GM23338 (cell line): ENCODE measurements around the gene PRCC. TPM values are rescaled to one million over a fixed set of nuclear protein-coding genes. Genes with fewer than 3 reads are reported as not detected.

ENCODE experiments used
- ATAC-seq: fragments of 200-7000 bp; cut with Tn5 transposase; 3 replicates; pipeline ENCODE4 v1.9.1; 2020
- DNase-seq: peaks from one replicate; pipeline ENCODE4 v3.0.0-alpha.2; 2015; ENCODE audit warnings: low spot score
- H2AFZ ChIP-seq: fragments of 200-600 bp; sonication (generic); 2 replicates; pipeline ENCODE4 v1.8.0; 2016; ENCODE audit warnings: antibody characterized with exemption, mild to moderate bottlenecking, moderate library complexity
- H3F3A ChIP-seq: fragments of 200-600 bp; sonication (generic); replicated peaks from 2 replicates; pipeline ENCODE4 v1.8.0; 2017; ENCODE audit warnings: antibody characterized with exemption, mixed run types, low read depth
- H3K27ac ChIP-seq: fragments of 200-600 bp; sonication (generic); 2 replicates; pipeline ENCODE4 v1.6.1; 2016; ENCODE audit warnings: low read depth
- H3K27me3 ChIP-seq: fragments of 200-600 bp; sonication (generic); 2 replicates; pipeline ENCODE4 v1.8.0; 2016; ENCODE audit warnings: mild to moderate bottlenecking, mixed run types, moderate library complexity; ENCODE audit not compliant: insufficient read depth
- H3K36me3 ChIP-seq: fragments of 200-600 bp; sonication (generic); 2 replicates; pipeline ENCODE4 v1.8.0; 2016; ENCODE audit warnings: mild to moderate bottlenecking; ENCODE audit not compliant: insufficient read depth
- H3K4me1 ChIP-seq: fragments of 200-600 bp; sonication (generic); 2 replicates; pipeline ENCODE4 v1.8.0; 2016; ENCODE audit warnings: mild to moderate bottlenecking, moderate library complexity; ENCODE audit not compliant: insufficient read depth
- H3K4me2 ChIP-seq: fragments of 200-600 bp; sonication (generic); 2 replicates; pipeline ENCODE4 v1.7.1; 2017; ENCODE audit warnings: mixed run types
- H3K4me3 ChIP-seq: fragments of 200-600 bp; sonication (generic); 2 replicates; pipeline ENCODE4 v1.6.1; 2016; ENCODE audit warnings: mixed run types
- H3K79me2 ChIP-seq: fragments of 200-600 bp; sonication (generic); replicated peaks from 2 replicates; pipeline ENCODE4 v1.8.0; 2017; ENCODE audit warnings: mild to moderate bottlenecking; ENCODE audit not compliant: insufficient read depth
- H3K9me2 ChIP-seq: fragments of 200-600 bp; sonication (generic); 2 replicates; pipeline ENCODE4 v1.8.0; 2017; ENCODE audit not compliant: insufficient read depth
- H4K20me1 ChIP-seq: fragments of 200-600 bp; sonication (generic); replicated peaks from 2 replicates; pipeline ENCODE4 v1.8.0; 2017; ENCODE audit warnings: mild to moderate bottlenecking; ENCODE audit not compliant: insufficient read depth
- H3K27ac Mint-ChIP-seq: 2 replicates; pipeline ENCODE4 v1.8.0; 2020; ENCODE audit warnings: inconsistent platforms, mild to moderate bottlenecking, moderate library complexity, mixed read lengths
- H3K27me3 Mint-ChIP-seq: 3 replicates; pipeline ENCODE4 v1.8.0; 2022; ENCODE audit warnings: low read depth, mild to moderate bottlenecking, moderate library complexity, mixed read lengths, inconsistent platforms; ENCODE audit not compliant: insufficient read depth, poor library complexity
- H3K36me3 Mint-ChIP-seq: 3 replicates; pipeline ENCODE4 v1.8.0; 2021; ENCODE audit warnings: low read depth, mild to moderate bottlenecking, inconsistent platforms, moderate library complexity, mixed read lengths
- H3K4me1 Mint-ChIP-seq: 3 replicates; pipeline ENCODE4 v1.8.0; 2020; ENCODE audit warnings: mild to moderate bottlenecking, inconsistent platforms, mixed read lengths
- H3K4me3 Mint-ChIP-seq: 3 replicates; pipeline ENCODE4 v1.8.0; 2021; ENCODE audit warnings: moderate library complexity, mild to moderate bottlenecking, inconsistent platforms, mixed read lengths
- H3K9me3 Mint-ChIP-seq: 3 replicates; pipeline ENCODE4 v1.8.0; 2020; ENCODE audit warnings: moderate library complexity, mild to moderate bottlenecking, inconsistent platforms, mixed read lengths
- CREB1 ChIP-seq: fragments of 250-450 bp; sonication (Bioruptor Pico); IDR thresholded peaks from 2 replicates; pipeline ENCODE4 v1.5.0; 2020; ENCODE audit warnings: low read depth, mild to moderate bottlenecking, moderate library complexity
- CTCF ChIP-seq, 2 experiments: fragments of 200-600 bp in 1 of 2; sonication (generic) in 1 of 2; conservative IDR thresholded peaks; 2 replicates each; pipeline versions ENCODE4 v1.5.1 to v1.6.1; 2016 to 2017; ENCODE audit warnings: antibody characterized with exemption in 2 of 2, low read depth in 2 of 2, mild to moderate bottlenecking in 2 of 2, moderate library complexity in 1 of 2
- EZH2phosphoT487 ChIP-seq: fragments of 200-600 bp; sonication (generic); IDR thresholded peaks from one replicate; pipeline ENCODE4 v1.8.1; 2018; ENCODE audit warnings: antibody characterized with exemption; ENCODE audit not compliant: unreplicated experiment
- NANOG ChIP-seq: IDR thresholded peaks from 2 replicates; pipeline ENCODE4 v1.6.1; 2016; ENCODE audit warnings: antibody characterized with exemption, borderline replicate concordance
- POLR2AphosphoS5 ChIP-seq: IDR thresholded peaks from 2 replicates; pipeline ENCODE4 v1.6.1; 2016; ENCODE audit warnings: antibody characterized with exemption, low read depth
- REST ChIP-seq: IDR thresholded peaks from one replicate; pipeline ENCODE4 v1.6.1; 2018; ENCODE audit warnings: antibody characterized with exemption; ENCODE audit not compliant: unreplicated experiment
- STAT1 ChIP-seq: IDR thresholded peaks from one replicate; pipeline ENCODE4 v1.6.1; 2016; ENCODE audit warnings: antibody characterized with exemption; ENCODE audit not compliant: unreplicated experiment
- ZNF462 ChIP-seq: fragments of 250-450 bp; sonication (Bioruptor Pico); IDR thresholded peaks from 2 replicates; pipeline ENCODE4 v1.5.0; 2020; ENCODE audit warnings: mild to moderate bottlenecking, moderate library complexity
- polyA plus RNA-seq: library from polyadenylated mRNA; unstranded; fragments of >200 nt; fragmentation: Nextera tagmentation; extraction: Ambion mirVana; gene quantifications from 2 replicates; pipeline ENCODE4 v1.2.1, GENCODE V29; 2016
- total RNA-seq: library from RNA; depleted of rRNA; stranded (reverse); fragments of >200 nt; shearing (Covaris generic); gene quantifications from 2 replicates; pipeline ENCODE4 v1.2.3, GENCODE V29; 2014

PRCC gene
- total and polyA plus RNA-seq, 2 experiments from 2014 or later = 66.2 to 72.9 TPM

GRCh38 chr1:156816561-156817328 lies 49.4 kb downstream of the PRCC start, which contains the start of gene SH2D2A:
Gene SH2D2A (minus strand): TSS chr1:156816848. CDS start chr1:156816708, 140 bp downstream.
- Histone ChIP-seq H3K79me2 (no peaks in the 10 kb centered on the region), H3K27ac (no peak within 1 kb of the TSS), H3K36me3 (no peaks in the 10 kb centered on the region), H3K4me2 (no peak within 1 kb of the TSS), H3K27me3 (peaks cover 47% of the 10 kb centered on the region), H2AFZ (no peak within 1 kb of the TSS), H3K4me1 (peaks cover 15% of the 10 kb centered on the region), H3F3A (0 out of 2 replicates have a peak, but pooled peaks cover 14% of the 10 kb centered on the region), H4K20me1 (no peaks in the 10 kb centered on the region; the same call in 1 of the 2 replicates), H3K9me2 (no peaks in the 10 kb centered on the region), H3K4me3 (no peak within 1 kb of the TSS)
- Mint-ChIP-seq H3K4me1 (peaks cover 17% of the 10 kb centered on the region), H3K27ac (no peak within 1 kb of the TSS), H3K27me3 (peaks cover 46% of the 10 kb centered on the region), H3K4me3 (no peak within 1 kb of the TSS), H3K9me3 (no peaks in the 10 kb centered on the region), H3K36me3 (no peaks in the 10 kb centered on the region; the same call in 2 of the 3 replicates)
- TF ChIP-seq NANOG (no peak), REST (no peak), STAT1 (no peak), POLR2AphosphoS5 (no peak), CTCF (conservative IDR thresholded peaks at IDR 0.05; ENCODE audit: low read depth in 2 of 2) (no peak), EZH2phosphoT487 (no peak), CREB1 (CRISPR knock-in tag) (no peak), ZNF462 (no peak)
- no peak for ATAC-seq
- no peak for DNase-seq
